Hindlimb muscle (tissue), 1 donor: ENCODE measurements around the gene S100A16. TPM values are rescaled to one million over a fixed set of nuclear protein-coding genes. Genes with fewer than 3 reads are reported as not detected.

ENCODE experiments used
- DNase-seq: peaks from one replicate; pipeline ENCODE4 v3.0.0-alpha.2; 2013
- polyA plus RNA-seq: library from polyadenylated mRNA; unstranded; fragments of 120-200 nt; gene quantifications from one replicate; pipeline ENCODE4 v1.2.1, GENCODE V29; 2013; ENCODE audit not compliant: insufficient read length

Gene S100A16
- polyA plus RNA-seq, 1 donor = 54.7 TPM

GRCh38 chr1:153636312-153636711 is 23.4 kb upstream of the S100A16 start:
- no peak for DNase-seq

GRCh38 chr1:153635872-153636271 is 22.9 kb upstream of the S100A16 start:
- no peak for DNase-seq

- DNase-seq = peak; percentile 98
These were observed 21.1 kb upstream of the S100A16 start, which contains the start of gene CHTOP for GRCh38 chr1:153633754-153634665. Gene CHTOP, plus strand, starts transcription at chr1:153634066. Its CDS starts 2,523 bp downstream, at chr1:153636589.

- DNase-seq = no peak
These were observed 20.3 kb upstream of the S100A16 start for GRCh38 chr1:153633161-153633753.

GRCh38 chr1:153631047-153632022 is 18.4 kb upstream of the S100A16 start:
- no peak for DNase-seq

- no peak for DNase-seq
These were observed 17.4 kb upstream of the S100A16 start for GRCh38 chr1:153630384-153630783.

GRCh38 chr1:153629971-153630370 is 17.0 kb upstream of the S100A16 start:
- no peak for DNase-seq

- DNase-seq = no peak
These were observed 16.4 kb upstream of the S100A16 start for GRCh38 chr1:153629343-153629665.

- no peak for DNase-seq
These were observed 15.9 kb upstream of the S100A16 start for GRCh38 chr1:153628638-153629342.

- DNase-seq = no peak
These were observed 15.0 kb upstream of the S100A16 start, which contains the start of gene S100A1 for GRCh38 chr1:153627715-153628626. Gene S100A1, plus strand, starts transcription at chr1:153628434. Its CDS starts 2,088 bp downstream, at chr1:153630522.

GRCh38 chr1:153626904-153627714 is 14.2 kb upstream of the S100A16 start, which contains the start of gene S100A13:
Gene S100A13, minus strand, starts transcription at chr1:153627505. Its CDS starts 1,033 bp downstream, at chr1:153626472.
- peak; percentile 77 for DNase-seq

- no peak for DNase-seq
These were observed 13.6 kb upstream of the S100A16 start for GRCh38 chr1:153626477-153626903.

- DNase-seq = no peak
These were observed 12.2 kb upstream of the S100A16 start for GRCh38 chr1:153624965-153625611.

- DNase-seq = no peak
These were observed 10.2 kb upstream of the S100A16 start for GRCh38 chr1:153623101-153623500.

GRCh38 chr1:153619171-153619570 is 6.2 kb upstream of the S100A16 start:
- no peak for DNase-seq

- DNase-seq = no peak
These were observed 4.7 kb upstream of the S100A16 start for GRCh38 chr1:153617663-153618062.

- no peak for DNase-seq
These were observed 4.0 kb upstream of the S100A16 start for GRCh38 chr1:153616917-153617311.

- no peak for DNase-seq
These were observed 3.4 kb upstream of the S100A16 start, which contains the start of gene S100A14 for GRCh38 chr1:153616144-153616916. Gene S100A14, minus strand, starts transcription at chr1:153616325. Its CDS starts 467 bp downstream, at chr1:153615858.
